HG03159 (cell line): ENCODE results near the gene TMEM184B.
A peak's percentile ranks its signal among the peaks of the same experiment; 100 is the strongest.

ENCODE experiments used
- ATAC-seq: cut with Tn5 transposase; IDR thresholded peaks from one replicate; pipeline ENCODE4 v1.9.1; 2021; ENCODE audit warnings: mild to moderate bottlenecking, moderate library complexity; ENCODE audit not compliant: unreplicated experiment

TMEM184B gene

GRCh38 chr22:38308791-38309498 lies 36.1 kb upstream of the TMEM184B start:
- ATAC-seq = no peak

DNA sequence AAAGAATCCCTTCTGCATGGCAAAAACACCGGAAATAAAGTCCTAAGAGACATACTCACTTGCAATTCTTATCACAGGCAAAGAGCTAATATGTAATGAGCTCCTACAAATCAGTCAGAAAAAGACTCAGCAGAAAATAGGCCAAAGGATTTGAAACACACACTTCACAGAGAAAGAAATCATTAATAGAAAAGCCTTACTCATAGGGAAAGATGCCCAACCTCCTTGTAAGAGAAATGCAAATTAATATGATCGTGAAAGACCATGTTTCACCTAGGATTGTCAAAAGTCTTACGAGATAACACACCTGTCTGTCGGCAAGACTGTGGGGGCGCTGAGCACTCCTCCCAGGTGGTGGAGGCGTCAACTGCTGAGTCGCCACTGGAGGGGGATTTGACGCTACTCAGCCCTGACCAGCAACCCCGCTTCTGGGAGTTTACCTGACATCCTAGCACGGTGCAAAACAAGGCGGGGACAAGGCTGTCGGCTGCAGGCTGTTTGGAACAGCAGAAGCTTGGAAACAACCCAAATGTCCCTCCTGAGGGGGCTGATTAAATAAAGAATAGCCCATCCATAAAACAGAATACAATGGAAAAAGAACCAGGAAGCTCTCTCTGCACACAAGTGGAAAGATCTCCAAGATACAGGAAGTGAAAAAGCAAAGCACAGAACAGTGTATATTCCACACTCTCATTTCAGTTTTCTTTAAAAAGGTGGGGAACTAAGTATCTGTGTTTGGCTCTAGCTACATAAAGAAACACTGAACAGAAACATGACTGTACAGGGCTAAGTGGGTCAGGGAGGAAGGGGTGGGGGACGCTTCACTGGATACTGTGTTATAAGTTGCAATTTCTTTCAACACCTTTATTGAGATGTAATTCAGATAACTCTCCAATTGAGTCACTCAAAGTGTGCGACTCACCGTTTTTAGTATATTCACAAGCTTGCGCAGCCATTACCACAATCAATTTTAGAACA lies 33.0 kb upstream of the TMEM184B start:
- peak; percentile 83 for ATAC-seq

- no peak for ATAC-seq
Measured at GRCh38 chr22:38304526-38304925, 31.7 kb upstream of the TMEM184B start.

- no peak for ATAC-seq
Measured at GRCh38 chr22:38303974-38304373, 31.2 kb upstream of the TMEM184B start.

DNA sequence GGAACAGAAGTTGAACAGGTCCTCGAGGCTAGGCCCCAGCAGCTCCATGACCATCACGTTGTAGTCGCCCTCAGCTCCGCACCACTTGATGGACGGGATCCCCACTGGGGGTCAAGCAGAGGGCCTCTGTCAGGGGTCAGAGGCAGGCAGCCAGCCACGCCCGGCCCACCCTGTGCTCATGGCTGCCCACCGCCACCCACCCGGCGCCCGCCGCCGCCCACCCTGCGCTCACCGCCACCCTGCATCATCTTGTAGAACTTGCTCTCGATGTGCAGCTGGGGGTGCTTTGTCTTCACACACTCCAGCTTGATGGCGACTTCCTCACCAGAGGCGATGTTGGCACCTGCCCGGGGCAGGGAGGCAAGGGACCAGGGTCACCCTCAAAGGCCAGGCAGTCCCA lies 30.1 kb upstream of the TMEM184B start:
- no peak for ATAC-seq

GRCh38 chr22:38300946-38301345 lies 28.1 kb upstream of the TMEM184B start:
- no peak for ATAC-seq

GRCh38 chr22:38300197-38300945 lies 27.6 kb upstream of the TMEM184B start:
- no peak for ATAC-seq

DNA sequence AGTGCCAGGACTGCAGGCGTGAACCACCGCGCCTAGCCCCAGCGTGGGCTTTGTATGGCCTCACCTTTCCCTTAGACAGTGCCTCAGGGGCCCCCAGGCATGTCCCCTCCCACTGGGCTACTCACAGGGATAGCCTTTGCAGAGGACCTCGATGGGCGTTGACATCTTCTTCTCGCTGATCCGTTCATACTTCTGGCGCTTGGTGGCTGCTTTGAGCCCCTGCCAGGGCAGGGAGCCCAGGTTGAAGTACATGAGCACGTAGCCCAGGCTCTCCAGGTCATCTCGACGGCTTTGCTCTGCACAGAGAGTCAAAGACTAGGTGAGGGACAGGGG lies 26.9 kb upstream of the TMEM184B start:
- ATAC-seq = no peak

DNA sequence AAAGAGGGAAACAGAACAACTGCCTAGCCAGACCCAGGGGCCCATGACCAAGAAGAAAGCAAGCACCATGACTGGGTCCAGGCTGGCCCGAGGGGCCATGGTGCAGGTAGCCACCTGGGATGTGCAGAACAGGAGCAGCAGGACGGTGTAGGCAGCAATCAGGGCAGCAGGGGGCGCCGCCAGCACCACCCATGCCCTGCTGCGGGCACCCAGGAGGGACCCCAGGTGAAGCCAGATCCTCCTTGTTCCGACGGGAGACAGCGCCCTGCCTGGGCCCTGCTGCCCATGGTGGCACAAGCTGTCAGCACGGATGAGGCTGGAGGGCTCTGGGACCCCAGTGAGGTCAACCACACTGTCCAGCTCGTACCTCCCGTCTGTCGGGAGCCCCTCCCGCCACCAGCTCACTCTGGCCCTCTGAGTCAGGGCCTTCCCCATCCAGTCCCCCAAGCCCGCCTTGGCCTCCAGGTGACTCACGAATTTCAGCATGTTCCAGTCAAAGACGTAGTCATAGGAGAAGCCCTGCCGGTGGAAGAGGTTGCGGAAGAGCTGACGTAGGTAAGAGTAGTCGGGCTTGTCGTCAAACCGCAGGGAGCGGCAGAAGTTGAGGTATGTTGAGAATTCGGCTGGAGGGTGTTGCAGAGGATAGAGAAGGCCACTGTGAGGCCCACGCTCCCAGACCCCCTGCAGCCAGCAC lies 25.6 kb upstream of the TMEM184B start:
- no peak for ATAC-seq

DNA sequence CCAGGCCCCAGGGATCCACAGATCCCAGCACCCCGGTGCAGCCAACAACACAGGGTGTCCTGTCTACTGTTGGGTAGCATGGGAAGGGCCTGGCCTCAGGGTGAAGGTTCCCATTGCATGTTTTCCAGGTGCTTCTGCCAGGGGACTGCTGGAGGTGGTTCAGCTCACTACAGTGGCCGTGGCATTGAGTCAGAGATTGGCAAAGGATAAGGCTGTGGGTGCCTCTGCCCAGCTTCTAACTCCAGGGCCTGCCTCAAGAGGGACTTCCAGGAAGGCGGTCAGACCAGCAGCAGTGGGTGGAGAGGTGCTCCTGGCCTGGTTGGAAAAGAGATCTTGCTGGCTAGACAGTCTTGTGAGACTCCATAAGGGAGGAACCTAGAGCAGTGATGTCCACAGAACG lies 23.6 kb upstream of the TMEM184B start:
- no peak for ATAC-seq

DNA sequence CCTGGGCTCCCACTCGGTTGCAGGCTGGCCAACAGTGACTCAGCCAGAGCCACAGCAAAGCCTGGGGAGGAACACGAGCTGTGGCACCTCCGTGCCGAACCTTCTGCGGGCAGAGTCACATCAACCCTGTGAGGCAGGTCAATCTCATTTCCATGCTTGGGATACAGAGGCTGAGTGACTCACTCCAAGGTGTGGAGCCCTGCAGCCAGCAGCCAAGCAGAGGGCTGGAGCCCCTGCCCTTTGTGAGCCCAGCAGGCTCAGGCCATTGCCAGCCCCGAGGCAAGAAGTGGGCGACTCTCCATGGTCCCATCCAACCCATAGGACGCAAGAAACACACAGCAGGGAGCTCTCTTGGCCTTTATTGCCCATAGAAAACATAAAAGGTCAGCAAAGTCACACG lies 23.1 kb upstream of the TMEM184B start:
- no peak for ATAC-seq

GRCh38 chr22:38295339-38295738 lies 22.5 kb upstream of the TMEM184B start:
- ATAC-seq = no peak

GRCh38 chr22:38294193-38294592 lies 21.4 kb upstream of the TMEM184B start:
- ATAC-seq = no peak

DNA sequence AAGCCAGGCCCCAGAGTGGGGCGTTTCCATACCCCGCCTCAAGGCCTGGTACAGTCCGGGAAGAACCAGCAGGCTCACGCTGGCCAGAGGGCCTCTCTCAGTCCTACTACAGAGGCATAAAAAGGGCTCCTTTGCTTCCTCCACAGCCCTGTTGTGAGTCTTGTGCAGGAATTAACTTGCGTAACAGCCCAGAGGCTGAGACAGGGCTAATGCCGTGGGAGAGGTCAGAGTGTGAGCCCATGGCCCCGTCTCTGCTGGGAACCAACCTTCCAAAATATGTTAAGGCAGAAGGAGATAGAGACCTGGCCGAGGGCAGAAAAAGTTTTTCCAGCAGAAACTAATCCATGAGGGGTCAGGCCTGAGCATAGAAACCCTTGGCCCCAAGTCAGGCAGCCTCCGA lies 19.9 kb upstream of the TMEM184B start:
- no peak for ATAC-seq

- no peak for ATAC-seq
Measured at GRCh38 chr22:38291201-38291777, 18.5 kb upstream of the TMEM184B start.

DNA sequence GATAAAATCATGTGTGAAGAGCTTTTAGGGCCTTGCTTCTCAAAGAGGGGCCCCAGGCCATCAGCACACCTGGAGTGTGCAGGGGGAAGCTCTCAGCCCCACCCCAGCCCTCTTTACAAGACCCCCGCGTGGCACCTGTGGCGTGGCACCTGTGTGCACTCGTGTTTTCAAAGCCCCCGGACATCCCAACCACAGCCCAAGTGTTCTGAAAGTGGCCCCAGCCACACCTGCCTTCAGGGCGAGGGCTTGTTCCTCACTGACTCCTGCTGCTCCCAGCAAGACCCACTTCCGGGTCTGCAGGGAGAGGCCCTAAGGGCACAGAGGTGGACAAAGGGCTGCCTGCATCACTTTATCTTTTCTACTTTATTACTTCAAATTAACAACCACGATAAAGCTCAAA lies 17.5 kb upstream of the TMEM184B start:
- no peak for ATAC-seq

DNA sequence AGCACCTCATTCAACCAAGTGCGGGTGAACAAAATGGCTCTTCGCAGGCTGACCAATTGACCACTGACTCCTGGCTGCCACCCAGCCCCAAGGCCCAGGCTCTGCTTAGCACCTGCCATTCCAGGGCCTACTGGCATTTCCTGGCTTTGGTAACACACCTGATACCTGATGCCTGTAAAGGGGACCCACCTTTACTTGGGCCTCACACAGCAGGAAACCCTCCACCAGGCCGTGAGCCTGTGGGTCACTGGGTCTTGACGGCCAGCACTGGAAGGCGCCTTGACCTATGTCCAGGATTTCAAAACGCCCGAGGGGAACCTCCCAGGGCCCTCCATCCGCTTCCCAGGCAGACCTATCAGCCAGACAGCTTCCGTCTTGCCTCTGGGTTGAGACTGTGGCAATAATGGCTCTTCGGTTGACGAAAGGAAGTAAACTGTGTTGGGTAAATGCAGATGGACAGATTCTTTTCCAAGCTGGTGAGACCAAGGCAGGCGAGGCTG lies 16.8 kb upstream of the TMEM184B start:
- no peak for ATAC-seq

DNA sequence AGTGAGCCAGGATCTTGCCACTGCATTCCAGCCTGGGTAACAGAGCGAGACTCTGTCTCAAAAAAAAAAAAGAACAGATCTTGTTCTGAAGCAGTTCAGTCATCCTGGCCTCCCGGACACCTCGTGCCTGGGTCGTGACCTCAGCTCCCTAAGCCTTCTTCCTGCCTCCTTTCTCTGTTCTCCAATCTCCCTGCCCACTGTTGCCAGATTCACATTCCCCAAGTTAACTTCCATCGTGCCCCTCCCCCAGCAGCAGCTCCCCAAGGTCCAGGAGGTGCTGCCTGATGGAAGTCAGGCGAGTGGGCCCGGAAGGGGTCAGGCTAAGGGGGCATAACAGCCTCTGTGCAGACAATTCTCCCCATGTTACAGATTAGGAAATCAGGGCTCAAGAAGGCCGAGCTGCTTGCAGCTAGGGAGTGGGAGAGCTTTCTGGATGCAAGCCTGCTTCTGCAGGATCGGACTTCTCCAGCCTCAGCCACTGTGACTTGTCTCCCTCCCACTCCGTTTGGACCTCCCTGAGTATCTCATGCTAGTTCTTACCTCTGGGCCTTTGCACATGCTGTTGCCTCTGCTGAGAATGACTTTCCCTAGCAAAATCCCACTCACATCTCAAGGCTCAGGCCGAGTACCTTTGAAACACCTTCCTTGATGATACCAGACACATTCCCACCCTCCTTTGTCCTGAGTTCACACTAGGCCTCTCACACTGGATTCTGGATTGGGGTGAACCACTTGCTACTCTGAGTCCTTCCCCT lies 14.3 kb upstream of the TMEM184B start:
- ATAC-seq = no peak

GRCh38 chr22:38285018-38285417 lies 12.2 kb upstream of the TMEM184B start:
- no peak for ATAC-seq

DNA sequence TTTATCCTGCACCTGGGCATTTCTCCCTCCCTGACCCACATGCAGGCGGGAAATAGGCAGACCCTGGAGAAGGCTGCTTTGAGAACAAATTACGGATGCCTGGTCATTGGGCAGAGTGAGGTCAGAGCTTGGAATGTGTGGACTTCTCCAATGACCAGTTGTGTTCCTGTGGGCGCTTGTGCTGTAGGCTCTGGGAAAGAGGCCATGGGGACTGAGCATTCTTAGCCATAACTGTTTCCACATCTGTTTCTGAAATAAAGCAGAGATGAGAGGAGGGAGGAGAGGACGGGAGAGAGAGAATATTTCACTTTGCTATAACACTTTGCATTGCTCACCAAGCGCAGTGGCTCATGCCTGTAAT lies 11.2 kb upstream of the TMEM184B start:
- no peak for ATAC-seq
